ENCODE results near the gene NLGN1. TPM values are rescaled to one million over a fixed set of nuclear protein-coding genes. Genes with fewer than 3 reads are reported as not detected.

Gene NLGN1
- total RNA-seq, 1 donor from 2014 or later: 4.5 TPM

DNA sequence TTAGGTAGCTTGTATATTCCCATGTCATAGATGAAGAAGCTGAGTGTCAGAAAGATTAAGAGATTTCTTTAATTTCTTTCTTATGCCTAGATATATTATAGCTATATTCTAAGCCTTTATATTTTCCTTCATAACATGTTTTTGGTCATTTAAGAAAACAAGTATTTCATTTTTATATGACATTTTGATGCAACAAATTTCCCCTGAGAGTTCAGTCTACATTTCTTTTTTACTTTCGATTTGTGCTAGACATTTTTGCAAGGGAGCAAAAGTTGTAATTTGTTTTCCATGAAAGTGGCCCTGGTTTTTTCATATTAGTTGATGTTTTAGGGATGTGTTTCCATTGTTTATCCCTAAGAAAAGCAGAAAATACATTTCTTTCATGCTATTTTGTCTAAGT, 344.9 kb downstream of the NLGN1 start:
- no peak for TF ChIP-seq CTCF (IDR thresholded peaks at IDR 0.05; ENCODE audit: insufficient read depth, low read length, poor library complexity, severe bottlenecking)
- Histone ChIP-seq H3K4me3 (ENCODE audit: low read depth, low read length) (no peak overlapping the region), H3K36me3 (ENCODE audit: control insufficient read depth, insufficient read depth, low read length) (no peaks in the 10 kb centered on the region), H3K27me3 (ENCODE audit: control insufficient read depth, insufficient read depth, low read length) (no peaks in the 10 kb centered on the region)
- no peak for DNase-seq (ENCODE audit: low read depth)

DNA sequence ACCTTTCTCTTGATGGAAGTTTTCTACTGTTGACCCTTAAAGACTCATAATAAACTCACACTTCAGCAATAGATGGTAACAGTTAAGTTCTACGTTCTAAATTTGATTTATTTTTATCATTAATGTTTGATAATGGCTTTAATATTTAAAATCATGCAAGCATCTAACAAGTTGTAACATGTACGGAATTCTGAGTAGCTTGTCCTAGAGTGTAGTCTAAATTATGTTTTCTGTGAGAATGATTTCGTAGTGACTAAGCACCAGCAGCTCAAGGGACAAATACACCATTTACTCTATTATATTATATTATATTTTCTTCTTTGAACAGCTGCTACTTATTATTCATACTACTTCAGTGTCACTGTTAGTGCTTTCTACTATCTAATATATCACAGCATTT, 345.6 kb downstream of the NLGN1 start:
- Histone ChIP-seq H3K4me3 (ENCODE audit: low read depth, low read length) (no peak overlapping the region), H3K36me3 (ENCODE audit: control insufficient read depth, insufficient read depth, low read length) (no peaks in the 10 kb centered on the region)
- no peak for DNase-seq (ENCODE audit: low read depth)

DNA sequence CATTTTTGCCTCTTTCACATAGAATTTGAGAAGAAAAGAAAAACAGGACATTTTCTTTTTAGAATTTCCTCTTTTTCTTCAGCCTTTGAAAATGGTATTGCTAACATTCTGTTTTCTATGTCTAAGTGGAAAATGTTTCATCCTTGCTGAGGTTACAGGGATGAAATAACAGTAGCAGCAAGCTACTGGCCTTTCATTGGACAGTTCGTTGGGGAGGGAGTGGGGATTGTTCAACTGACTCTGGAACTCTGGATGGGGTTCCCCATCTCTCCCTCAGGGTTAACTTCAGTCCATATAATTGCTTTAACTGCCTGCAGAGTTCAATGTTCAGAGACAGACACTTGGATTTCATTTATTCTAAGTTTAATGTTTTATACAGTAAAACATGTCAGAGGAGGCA, 346.0 kb downstream of the NLGN1 start:
- TF ChIP-seq CTCF (IDR thresholded peaks at IDR 0.05; ENCODE audit: insufficient read depth, low read length, poor library complexity, severe bottlenecking): no peak

More for the DNA sequence above, 345.6 kb downstream of the NLGN1 start:
- no peaks in the 10 kb centered on the region for H3K27me3 ChIP-seq (ENCODE audit: control insufficient read depth, insufficient read depth, low read length)
- TF ChIP-seq CTCF (IDR thresholded peaks at IDR 0.05; ENCODE audit: insufficient read depth, low read length, poor library complexity, severe bottlenecking): no peak

DNA sequence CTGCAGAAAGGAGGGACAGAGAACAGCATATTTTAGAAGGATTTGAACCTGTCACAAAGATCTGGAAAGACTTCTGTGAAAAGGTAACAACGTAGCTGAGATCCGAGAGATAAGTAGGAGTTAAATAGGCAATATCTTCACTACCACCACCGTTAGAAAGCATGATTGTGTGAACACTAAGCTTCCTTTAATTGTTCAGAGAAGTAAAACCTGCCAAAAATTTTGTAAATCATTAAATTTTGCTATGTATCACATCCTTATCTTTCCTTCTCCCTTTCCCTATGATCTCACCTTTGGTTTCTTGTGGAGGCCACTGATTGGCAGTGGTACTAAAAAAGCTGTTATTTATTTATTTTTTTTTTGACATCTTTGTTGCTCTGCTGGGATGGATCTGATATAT, 346.9 kb downstream of the NLGN1 start:
- Histone ChIP-seq H3K4me3 (ENCODE audit: low read depth, low read length) (no peak overlapping the region), H3K36me3 (ENCODE audit: control insufficient read depth, insufficient read depth, low read length) (no peaks in the 10 kb centered on the region), H3K27me3 (ENCODE audit: control insufficient read depth, insufficient read depth, low read length) (no peaks in the 10 kb centered on the region)
- no peak for TF ChIP-seq CTCF (IDR thresholded peaks at IDR 0.05; ENCODE audit: insufficient read depth, low read length, poor library complexity, severe bottlenecking)
- no peak for DNase-seq (ENCODE audit: low read depth)

More for the DNA sequence above, 346.0 kb downstream of the NLGN1 start:
- DNase-seq (ENCODE audit: low read depth): no peak
- Histone ChIP-seq H3K27me3 (ENCODE audit: control insufficient read depth, insufficient read depth, low read length) (no peaks in the 10 kb centered on the region), H3K36me3 (ENCODE audit: control insufficient read depth, insufficient read depth, low read length) (no peaks in the 10 kb centered on the region), H3K4me3 (ENCODE audit: low read depth, low read length) (no peak overlapping the region)

GRCh38 chr3:173744895-173745294, 347.4 kb downstream of the NLGN1 start:
- no peak overlapping the region for H3K4me3 ChIP-seq (ENCODE audit: low read depth, low read length)
- no peaks in the 10 kb centered on the region for H3K27me3 ChIP-seq (ENCODE audit: control insufficient read depth, insufficient read depth, low read length)
- no peak for TF ChIP-seq CTCF (IDR thresholded peaks at IDR 0.05; ENCODE audit: insufficient read depth, low read length, poor library complexity, severe bottlenecking)
- H3K36me3 ChIP-seq (ENCODE audit: control insufficient read depth, insufficient read depth, low read length): no peaks in the 10 kb centered on the region
- DNase-seq (ENCODE audit: low read depth): no peak

DNA sequence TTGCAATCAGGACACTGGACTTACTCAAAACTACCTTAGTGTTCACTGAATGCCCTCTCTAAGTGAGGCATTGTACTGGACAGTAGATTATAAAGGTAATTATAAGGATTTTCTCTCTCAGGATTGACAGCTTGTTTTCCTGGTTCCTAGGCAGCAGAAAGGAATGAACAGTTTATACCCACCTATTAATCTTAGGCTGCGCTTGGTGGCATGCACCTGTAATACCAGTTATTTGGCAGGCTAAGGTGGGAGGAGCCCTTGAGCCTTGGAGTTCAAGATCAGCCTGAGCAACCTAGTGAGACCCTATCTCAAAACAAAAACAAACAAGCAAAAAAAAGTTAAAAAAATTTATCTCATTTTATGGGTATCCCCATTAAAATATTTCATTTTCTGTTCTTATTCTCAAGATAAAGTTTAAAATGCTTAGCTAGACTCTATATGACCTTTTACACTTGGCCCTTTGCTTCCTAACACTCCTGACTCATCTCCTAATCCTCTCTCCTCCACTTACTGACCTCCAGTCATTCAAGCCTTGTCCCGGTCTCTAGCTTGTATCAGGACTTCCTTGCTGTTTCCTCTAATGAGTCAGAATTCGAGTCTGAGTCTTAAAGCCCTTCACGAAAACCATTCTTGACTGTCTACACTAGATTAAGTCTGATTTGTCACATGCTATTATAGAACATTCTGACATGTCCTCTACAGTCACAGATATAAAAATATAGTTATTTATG, 348.6 kb downstream of the NLGN1 start:
- no peak overlapping the region for H3K4me3 ChIP-seq (ENCODE audit: low read depth, low read length)
- H3K27me3 ChIP-seq (ENCODE audit: control insufficient read depth, insufficient read depth, low read length): no peaks in the 10 kb centered on the region
- no peak for TF ChIP-seq CTCF (IDR thresholded peaks at IDR 0.05; ENCODE audit: insufficient read depth, low read length, poor library complexity, severe bottlenecking)
- H3K36me3 ChIP-seq (ENCODE audit: control insufficient read depth, insufficient read depth, low read length): no peaks in the 10 kb centered on the region
- no peak for DNase-seq (ENCODE audit: low read depth)
